ENCODE results near the gene CXXC5.

CXXC5 gene

DNA sequence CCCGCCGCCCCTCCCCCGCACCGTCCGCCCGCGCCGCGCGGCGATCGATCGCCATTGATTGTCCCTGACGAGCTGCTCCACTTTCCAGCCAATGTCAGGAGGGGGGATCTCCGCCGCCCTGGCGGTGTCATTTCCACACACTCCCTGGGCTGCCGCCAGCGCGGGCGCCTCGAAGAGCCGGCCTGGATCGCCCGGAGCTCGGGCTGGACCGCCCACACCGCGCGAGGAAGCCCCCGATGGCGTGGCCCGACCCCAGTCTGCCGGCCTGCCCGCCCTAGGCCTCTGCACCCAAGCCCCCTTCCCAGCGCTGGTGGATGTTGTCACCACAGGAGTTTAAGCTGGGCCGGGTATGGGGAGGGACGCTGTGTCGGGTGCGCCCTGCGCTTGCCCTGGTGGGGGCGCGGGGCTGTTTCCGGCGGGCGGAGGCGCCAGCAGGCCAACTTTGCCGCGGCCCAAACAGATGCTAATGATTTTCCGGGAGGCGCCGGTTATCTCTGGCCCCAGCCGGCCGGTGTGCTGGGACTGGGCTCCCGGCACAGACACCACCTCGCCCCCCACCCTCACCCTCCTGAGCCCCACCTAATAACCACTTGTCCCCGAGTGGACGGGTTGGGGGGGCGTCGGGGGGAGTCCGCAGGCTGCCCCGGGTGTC lies 10.6 kb upstream of the CXXC5 start:
- no peak overlapping the region for H3K27ac ChIP-seq (ENCODE audit: low read length)
- no peaks in the 10 kb centered on the region for H3K9me3 ChIP-seq (ENCODE audit: insufficient read depth, low read length, severe bottlenecking)
- peaks cover 9% of the 10 kb centered on the region for H4K20me1 ChIP-seq (ENCODE audit: insufficient read depth, low read length)
- DNase-seq (peak; percentile 12), ATAC-seq (ENCODE audit: insufficient read depth, low read depth) (no peak)
- peaks cover 3% of the 10 kb centered on the region for H3K79me2 ChIP-seq (ENCODE audit: insufficient read depth, low read length)
- no peaks in the 10 kb centered on the region for H3K36me3 ChIP-seq (ENCODE audit: insufficient read depth, low read length)
- TF ChIP-seq EZH2 (IDR thresholded peaks at IDR 0.05; ENCODE audit: borderline replicate concordance, low read depth, low read length, severe bottlenecking): no peak
- TF ChIP-seq, protein P1, sequence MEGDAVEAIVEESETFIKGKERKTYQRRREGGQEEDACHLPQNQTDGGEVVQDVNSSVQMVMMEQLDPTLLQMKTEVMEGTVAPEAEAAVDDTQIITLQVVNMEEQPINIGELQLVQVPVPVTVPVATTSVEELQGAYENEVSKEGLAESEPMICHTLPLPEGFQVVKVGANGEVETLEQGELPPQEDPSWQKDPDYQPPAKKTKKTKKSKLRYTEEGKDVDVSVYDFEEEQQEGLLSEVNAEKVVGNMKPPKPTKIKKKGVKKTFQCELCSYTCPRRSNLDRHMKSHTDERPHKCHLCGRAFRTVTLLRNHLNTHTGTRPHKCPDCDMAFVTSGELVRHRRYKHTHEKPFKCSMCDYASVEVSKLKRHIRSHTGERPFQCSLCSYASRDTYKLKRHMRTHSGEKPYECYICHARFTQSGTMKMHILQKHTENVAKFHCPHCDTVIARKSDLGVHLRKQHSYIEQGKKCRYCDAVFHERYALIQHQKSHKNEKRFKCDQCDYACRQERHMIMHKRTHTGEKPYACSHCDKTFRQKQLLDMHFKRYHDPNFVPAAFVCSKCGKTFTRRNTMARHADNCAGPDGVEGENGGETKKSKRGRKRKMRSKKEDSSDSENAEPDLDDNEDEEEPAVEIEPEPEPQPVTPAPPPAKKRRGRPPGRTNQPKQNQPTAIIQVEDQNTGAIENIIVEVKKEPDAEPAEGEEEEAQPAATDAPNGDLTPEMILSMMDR (IDR thresholded peaks at IDR 0.05; ENCODE audit: borderline replicate concordance, extremely low read depth, low read length, poor library complexity, severe bottlenecking): no peak
- H3K9ac ChIP-seq (ENCODE audit: low read depth, low read length): no peak overlapping the region
- no peak overlapping the region for H2AFZ ChIP-seq (ENCODE audit: low read depth, low read length)
- peaks cover 47% of the 10 kb centered on the region for H3K4me1 ChIP-seq (ENCODE audit: insufficient read depth, low read length)
- no peaks in the 10 kb centered on the region for H3K27me3 ChIP-seq (ENCODE audit: insufficient read depth, low read length, poor library complexity)
- H3K4me2 ChIP-seq (ENCODE audit: insufficient read depth, low read length): no peak overlapping the region
- no peak overlapping the region for H3K4me3 ChIP-seq (ENCODE audit: low read depth in 1 of 2, low read length in 2 of 2)

DNA sequence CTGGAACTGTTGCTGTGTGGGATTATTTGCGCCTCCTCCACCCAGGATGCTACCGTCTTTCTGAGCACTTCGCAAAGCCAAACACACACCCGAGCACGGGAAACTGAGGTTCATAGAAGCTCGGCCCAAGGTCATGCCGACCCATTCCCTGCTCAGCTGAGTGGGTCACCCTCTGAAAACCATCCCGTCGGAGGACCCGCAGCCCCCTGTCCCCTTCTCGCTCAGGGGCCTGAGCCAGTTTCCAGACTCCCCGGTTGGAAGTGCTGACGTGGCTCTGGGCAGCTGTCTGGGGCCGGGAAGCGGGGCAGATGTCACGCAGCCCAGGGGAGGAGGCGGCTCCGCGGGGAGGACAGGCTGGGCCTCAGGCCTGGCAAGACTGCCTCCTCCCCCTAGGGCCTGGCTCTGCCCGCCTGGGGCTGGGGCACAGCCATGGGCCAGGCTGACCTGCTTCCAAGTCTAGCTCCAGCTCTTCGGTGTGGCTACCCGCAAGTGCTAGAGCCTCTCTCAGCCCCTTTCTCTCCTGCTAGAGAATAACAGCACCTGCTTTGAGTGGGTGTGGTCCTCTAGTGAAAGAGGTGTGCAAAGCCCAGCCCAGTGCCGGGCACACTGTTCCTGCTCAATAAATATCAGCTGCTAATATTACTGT lies 9.9 kb upstream of the CXXC5 start:
- peak; percentile 3 for DNase-seq
- H3K4me1 ChIP-seq (ENCODE audit: insufficient read depth, low read length): peaks cover 47% of the 10 kb centered on the region
- no peak overlapping the region for H3K9ac ChIP-seq (ENCODE audit: low read depth, low read length)
- H3K79me2 ChIP-seq (ENCODE audit: insufficient read depth, low read length): peaks cover 3% of the 10 kb centered on the region
- H3K27ac ChIP-seq (ENCODE audit: low read length): no peak overlapping the region; the same call in 1 of the 2 replicates
- H3K27me3 ChIP-seq (ENCODE audit: insufficient read depth, low read length, poor library complexity): no peaks in the 10 kb centered on the region
- H3K4me2 ChIP-seq (ENCODE audit: insufficient read depth, low read length): no peak overlapping the region
- no peak for ATAC-seq (ENCODE audit: insufficient read depth, low read depth)
- no peak for TF ChIP-seq EZH2 (IDR thresholded peaks at IDR 0.05; ENCODE audit: borderline replicate concordance, low read depth, low read length, severe bottlenecking)
- TF ChIP-seq, protein P1 (IDR thresholded peaks at IDR 0.05; ENCODE audit: borderline replicate concordance, extremely low read depth, low read length, poor library complexity, severe bottlenecking): no peak
- H3K4me3 ChIP-seq (ENCODE audit: low read depth in 1 of 2, low read length in 2 of 2): no peak overlapping the region
- no peaks in the 10 kb centered on the region for H3K36me3 ChIP-seq (ENCODE audit: insufficient read depth, low read length)
- no peaks in the 10 kb centered on the region for H3K9me3 ChIP-seq (ENCODE audit: insufficient read depth, low read length, severe bottlenecking)
- peaks cover 9% of the 10 kb centered on the region for H4K20me1 ChIP-seq (ENCODE audit: insufficient read depth, low read length)
- no peak overlapping the region for H2AFZ ChIP-seq (ENCODE audit: low read depth, low read length)

DNA sequence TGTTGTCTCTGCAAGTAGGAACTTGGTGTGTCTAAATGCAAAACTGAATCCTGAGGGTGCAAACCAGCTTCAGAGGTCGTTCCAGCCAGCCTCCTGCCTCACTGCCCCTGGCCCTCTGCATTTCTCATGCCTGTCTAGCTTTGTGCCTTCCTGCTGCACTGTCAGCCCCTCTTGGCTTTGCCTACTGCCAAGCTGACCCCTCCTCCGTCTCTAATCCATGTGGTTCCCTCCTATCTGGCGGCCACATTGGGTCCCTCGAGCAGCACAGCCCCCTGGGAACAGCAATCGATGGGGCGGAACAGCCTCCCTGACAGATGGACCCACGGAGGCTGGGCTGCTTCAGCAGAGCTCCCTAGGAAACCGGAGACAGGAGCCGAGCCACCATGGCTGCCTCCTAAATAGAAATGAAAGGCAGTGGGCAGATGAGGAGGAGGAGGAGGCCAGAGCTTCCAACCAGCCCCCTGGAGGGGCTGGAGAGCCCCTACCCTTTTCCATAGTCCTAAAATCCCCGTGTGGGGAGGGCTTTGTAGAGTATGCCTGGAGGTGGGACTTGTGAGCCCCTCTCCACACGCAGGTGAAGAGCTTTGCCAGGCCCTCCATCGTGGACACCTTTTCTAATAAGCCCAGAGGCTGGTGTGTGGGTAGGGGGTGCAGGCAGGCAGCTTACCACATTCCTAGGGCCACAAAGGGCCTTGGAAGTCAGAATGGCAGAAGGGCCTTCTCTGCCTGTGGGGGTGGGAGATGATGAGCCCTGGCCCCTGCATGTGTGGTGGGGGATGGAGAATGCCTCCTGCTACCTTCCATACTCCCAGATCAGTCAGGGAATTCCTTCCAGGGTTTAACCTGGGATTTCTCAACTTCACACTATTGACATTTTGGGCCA lies 9.2 kb upstream of the CXXC5 start:
- Histone ChIP-seq H4K20me1 (ENCODE audit: insufficient read depth, low read length) (peaks cover 9% of the 10 kb centered on the region), H3K4me1 (ENCODE audit: insufficient read depth, low read length) (peaks cover 42% of the 10 kb centered on the region), H3K4me3 (ENCODE audit: low read depth in 1 of 2, low read length in 2 of 2) (no peak overlapping the region), H3K27me3 (ENCODE audit: insufficient read depth, low read length, poor library complexity) (no peaks in the 10 kb centered on the region), H3K27ac (ENCODE audit: low read length) (peak overlapping the region; percentile 21; the same call in 1 of the 2 replicates), H3K9ac (ENCODE audit: low read depth, low read length) (no peak overlapping the region), H3K79me2 (ENCODE audit: insufficient read depth, low read length) (peaks cover 3% of the 10 kb centered on the region), H3K36me3 (ENCODE audit: insufficient read depth, low read length) (no peaks in the 10 kb centered on the region), H2AFZ (ENCODE audit: low read depth, low read length) (no peak overlapping the region), H3K4me2 (ENCODE audit: insufficient read depth, low read length) (no peak overlapping the region), H3K9me3 (ENCODE audit: insufficient read depth, low read length, severe bottlenecking) (no peaks in the 10 kb centered on the region)
- TF ChIP-seq EZH2 (IDR thresholded peaks at IDR 0.05; ENCODE audit: borderline replicate concordance, low read depth, low read length, severe bottlenecking): no peak
- TF ChIP-seq, protein P1 (IDR thresholded peaks at IDR 0.05; ENCODE audit: borderline replicate concordance, extremely low read depth, low read length, poor library complexity, severe bottlenecking): no peak
- ATAC-seq (ENCODE audit: insufficient read depth, low read depth) (no peak), DNase-seq (peak; percentile 4)

Data from DND-41 (cell line).